H1 (cell line): Measurements from ENCODE around the gene POU2F1. TPM values are rescaled to one million over a fixed set of nuclear protein-coding genes. Genes with fewer than 3 reads are reported as not detected.

Experiments
- CTBP2 ChIP-seq: IDR thresholded peaks from 2 replicates; pipeline ENCODE4 v1.7.0; 2011; ENCODE audit warnings: borderline replicate concordance, mild to moderate bottlenecking, moderate library complexity, mixed read lengths, low read length; ENCODE audit not compliant: insufficient read depth, insufficient read length
- JUN ChIP-seq: IDR thresholded peaks from 2 replicates; pipeline ENCODE4 v1.6.1; 2011; ENCODE audit warnings: low read depth, mild to moderate bottlenecking, improper control_type of control experiment, low read length
- KDM1A ChIP-seq: fragments of 200-600, 300-600 bp; sonication (generic); IDR thresholded peaks from 2 replicates; pipeline ENCODE4 v1.7.1; 2016; ENCODE audit warnings: mild to moderate bottlenecking, low read length, borderline replicate concordance
- POLR2AphosphoS5 ChIP-seq: IDR thresholded peaks from 2 replicates; pipeline ENCODE4 v1.6.1; 2011; ENCODE audit warnings: low read depth, low read length
- SIX5 ChIP-seq: IDR thresholded peaks from 2 replicates; pipeline ENCODE4 v1.6.1; 2011; ENCODE audit warnings: mild to moderate bottlenecking, low read depth, low read length
- polyA plus RNA-seq, 7 experiments: library from polyadenylated mRNA; depleted of rRNA in 3 of 7; stranded (reverse) in 5 of 7; unstranded in 2 of 7; fragments of >200 nt in 5 of 7; fragments of 200-250 nt in 2 of 7; gene quantifications; 1 replicate in 5 of 7; 2 replicates in 1 of 7; 4 replicates in 1 of 7; pipeline versions ENCODE4 v1.2.1 to v1.2.3, GENCODE V29; 2011 to 2013; ENCODE audit warnings: missing spikeins in 2 of 7, mixed read lengths in 2 of 7
- total RNA-seq: library from RNA; stranded (reverse); fragmentation: NEBNext Ultra II Directional; extraction: Animal tissue kit (Norgen Biotek cat#: 25700); gene quantifications from 2 replicates; pipeline ENCODE4 v1.2.1, GENCODE V29; 2021

Gene POU2F1
- total and polyA plus RNA-seq, 2 of the 8 experiments (the other 6 are each of a cell fraction or from before 2014, with no cell fraction given), result 37.0 to 57.2 TPM

DNA sequence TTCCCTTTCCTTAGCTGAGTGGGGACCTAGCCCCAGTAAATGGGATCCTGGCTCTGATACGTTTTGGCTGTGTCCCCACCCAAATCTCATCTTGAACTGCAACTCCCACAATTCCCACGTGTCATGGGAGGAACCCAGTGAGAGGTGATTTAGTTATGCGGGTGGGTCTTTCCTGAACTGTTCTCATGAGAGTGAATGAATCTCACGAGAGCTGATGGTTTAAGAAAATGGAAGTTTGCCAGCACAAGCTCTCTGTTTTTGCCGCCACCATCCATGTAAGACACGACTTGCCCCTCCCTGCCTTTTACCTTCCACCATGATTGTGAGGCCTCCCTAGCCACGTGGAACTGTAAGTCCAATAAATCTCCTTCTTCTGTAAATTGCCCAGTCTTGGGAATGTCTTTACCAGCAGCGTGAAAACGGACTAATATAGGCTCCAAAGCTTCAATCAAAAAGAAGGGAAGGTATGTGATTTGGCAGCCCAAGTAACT, 29.9 kb upstream of the POU2F1 start (continued):
- no peak for TF ChIP-seq POLR2AphosphoS5
- no peak for TF ChIP-seq CTBP2
- no peak for TF ChIP-seq JUN
- TF ChIP-seq KDM1A, result no peak
- no peak for TF ChIP-seq SIX5
- TF ChIP-seq, all 59 proteins: peak for 0
